Activated naive CD8-positive, alpha-beta T cell treated with anti-CD3 and anti-CD28 coated beads for 36 hours (primary cell): ENCODE measurements around the gene TMEM267. TPM values are rescaled to one million over a fixed set of nuclear protein-coding genes. Genes with fewer than 3 reads are reported as not detected.
"Not testable (repeated sequence)": the region's sequence is repeated elsewhere in the genome, so short reads cannot be mapped to it uniquely, and the experiment has no call there.

Experiments
- DNase-seq: peaks from one replicate; pipeline ENCODE4 v3.0.0; 2021
- H3K27ac Mint-ChIP-seq: one replicate; pipeline ENCODE4 v1.8.0; 2022; ENCODE audit warnings: mild to moderate bottlenecking, moderate library complexity, mixed read lengths
- H3K27me3 Mint-ChIP-seq: one replicate; pipeline ENCODE4 v1.8.0; 2022; ENCODE audit warnings: mild to moderate bottlenecking, mixed read lengths
- H3K36me3 Mint-ChIP-seq: one replicate; pipeline ENCODE4 v1.8.0; 2021; ENCODE audit warnings: mild to moderate bottlenecking, mixed read lengths
- H3K4me1 Mint-ChIP-seq: one replicate; pipeline ENCODE4 v1.8.0; 2021; ENCODE audit warnings: mixed read lengths
- H3K4me3 Mint-ChIP-seq: one replicate; pipeline ENCODE4 v1.8.0; 2022; ENCODE audit warnings: mild to moderate bottlenecking, moderate library complexity, mixed read lengths
- H3K9me3 Mint-ChIP-seq: one replicate; pipeline ENCODE4 v1.8.0; 2022; ENCODE audit warnings: mixed read lengths
- total RNA-seq, 2 experiments: library from RNA; stranded (reverse); gene quantifications; one replicate each; pipeline ENCODE4 v1.2.3, GENCODE V29; 2021

The TMEM267 gene
- total RNA-seq, 2 experiments from 2014 or later, result 20.4 to 24.1 TPM

GRCh38 chr5:43425983-43426382 is 57.7 kb downstream of the TMEM267 start:
- no peak overlapping the region for H3K4me3 Mint-ChIP-seq
- no peak for DNase-seq
- no peaks in the 10 kb centered on the region for H3K27me3 Mint-ChIP-seq
- no peaks in the 10 kb centered on the region for H3K4me1 Mint-ChIP-seq
- no peaks in the 10 kb centered on the region for H3K36me3 Mint-ChIP-seq
- H3K27ac Mint-ChIP-seq, result no peak overlapping the region
- no peaks in the 10 kb centered on the region for H3K9me3 Mint-ChIP-seq

GRCh38 chr5:43423086-43423485 is 60.6 kb downstream of the TMEM267 start:
- not testable (repeated sequence) for H3K9me3 Mint-ChIP-seq, H3K27me3 Mint-ChIP-seq, H3K4me1 Mint-ChIP-seq, H3K36me3 Mint-ChIP-seq, DNase-seq, H3K27ac Mint-ChIP-seq, H3K4me3 Mint-ChIP-seq

GRCh38 chr5:43422143-43422542 is 61.5 kb downstream of the TMEM267 start:
- H3K4me1 Mint-ChIP-seq, result no peaks in the 10 kb centered on the region
- H3K36me3 Mint-ChIP-seq, result no peaks in the 10 kb centered on the region
- no peaks in the 10 kb centered on the region for H3K9me3 Mint-ChIP-seq
- no peaks in the 10 kb centered on the region for H3K27me3 Mint-ChIP-seq
- no peak for DNase-seq
- H3K27ac Mint-ChIP-seq, result no peak overlapping the region
- no peak overlapping the region for H3K4me3 Mint-ChIP-seq

GRCh38 chr5:43421450-43422133 is 62.1 kb downstream of the TMEM267 start:
- no peaks in the 10 kb centered on the region for H3K4me1 Mint-ChIP-seq
- no peaks in the 10 kb centered on the region for H3K27me3 Mint-ChIP-seq
- H3K9me3 Mint-ChIP-seq, result no peaks in the 10 kb centered on the region
- H3K4me3 Mint-ChIP-seq, result no peak overlapping the region
- DNase-seq, result no peak
- H3K27ac Mint-ChIP-seq, result no peak overlapping the region
- H3K36me3 Mint-ChIP-seq, result no peaks in the 10 kb centered on the region

GRCh38 chr5:43420241-43420640 is 63.4 kb downstream of the TMEM267 start:
- Mint-ChIP-seq H3K4me1 (no peaks in the 10 kb centered on the region), H3K4me3 (no peak overlapping the region), H3K27ac (no peak overlapping the region), H3K9me3 (no peaks in the 10 kb centered on the region), H3K27me3 (no peaks in the 10 kb centered on the region), H3K36me3 (no peaks in the 10 kb centered on the region)
- DNase-seq, result no peak

- Mint-ChIP-seq H3K36me3 (no peaks in the 10 kb centered on the region), H3K9me3 (no peaks in the 10 kb centered on the region), H3K27ac (no peak overlapping the region), H3K4me3 (no peak overlapping the region), H3K4me1 (no peaks in the 10 kb centered on the region), H3K27me3 (no peaks in the 10 kb centered on the region)
- no peak for DNase-seq
Measured at GRCh38 chr5:43418561-43418960, 65.1 kb downstream of the TMEM267 start.

- H3K36me3 Mint-ChIP-seq, result no peaks in the 10 kb centered on the region
- DNase-seq, result no peak
- no peak overlapping the region for H3K4me3 Mint-ChIP-seq
- H3K27me3 Mint-ChIP-seq, result no peaks in the 10 kb centered on the region
- H3K27ac Mint-ChIP-seq, result no peak overlapping the region
- H3K9me3 Mint-ChIP-seq, result no peaks in the 10 kb centered on the region
- no peaks in the 10 kb centered on the region for H3K4me1 Mint-ChIP-seq
Measured at GRCh38 chr5:43416803-43417394, 66.8 kb downstream of the TMEM267 start.

GRCh38 chr5:43415935-43416802 is 67.5 kb downstream of the TMEM267 start:
- no peak for DNase-seq
- Mint-ChIP-seq H3K4me3 (no peak overlapping the region), H3K9me3 (no peaks in the 10 kb centered on the region), H3K27me3 (no peaks in the 10 kb centered on the region), H3K36me3 (no peaks in the 10 kb centered on the region), H3K27ac (no peak overlapping the region), H3K4me1 (no peaks in the 10 kb centered on the region)

GRCh38 chr5:43413966-43414365 is 69.7 kb downstream of the TMEM267 start:
- Mint-ChIP-seq H3K27me3 (no peaks in the 10 kb centered on the region), H3K36me3 (no peaks in the 10 kb centered on the region), H3K27ac (no peak overlapping the region), H3K9me3 (no peaks in the 10 kb centered on the region), H3K4me1 (no peaks in the 10 kb centered on the region), H3K4me3 (no peak overlapping the region)
- DNase-seq, result no peak

- Mint-ChIP-seq H3K4me3 (no peak overlapping the region), H3K36me3 (no peaks in the 10 kb centered on the region)
Measured at GRCh38 chr5:43412644-43413043, 71.0 kb downstream of the TMEM267 start.

GRCh38 chr5:43412156-43412555 is 71.5 kb downstream of the TMEM267 start, which contains the start of gene CCL28:
TSS of gene CCL28 (minus strand) at chr5:43412391. CDS start at chr5:43412316, 75 bp downstream.
- Mint-ChIP-seq H3K9me3 (peaks cover 2% of the 10 kb centered on the region), H3K27ac (no peak within 1 kb of the TSS), H3K4me3 (no peak within 1 kb of the TSS), H3K36me3 (no peaks in the 10 kb centered on the region), H3K27me3 (no peaks in the 10 kb centered on the region), H3K4me1 (no peaks in the 10 kb centered on the region)
- no peak for DNase-seq

More at GRCh38 chr5:43412644-43413043, 71.0 kb downstream of the TMEM267 start:
- H3K4me1 Mint-ChIP-seq, result no peaks in the 10 kb centered on the region
- H3K9me3 Mint-ChIP-seq, result no peaks in the 10 kb centered on the region
- no peak for DNase-seq
- no peak overlapping the region for H3K27ac Mint-ChIP-seq
- no peaks in the 10 kb centered on the region for H3K27me3 Mint-ChIP-seq

- H3K9me3 Mint-ChIP-seq, result peaks cover 4% of the 10 kb centered on the region
- H3K4me3 Mint-ChIP-seq, result no peak overlapping the region
- no peaks in the 10 kb centered on the region for H3K27me3 Mint-ChIP-seq
- no peak for DNase-seq
- H3K36me3 Mint-ChIP-seq, result no peaks in the 10 kb centered on the region
- H3K4me1 Mint-ChIP-seq, result no peaks in the 10 kb centered on the region
- H3K27ac Mint-ChIP-seq, result no peak overlapping the region
Measured at GRCh38 chr5:43411495-43411894, 72.2 kb downstream of the TMEM267 start.

- H3K9me3 Mint-ChIP-seq, result peaks cover 6% of the 10 kb centered on the region
- H3K36me3 Mint-ChIP-seq, result no peaks in the 10 kb centered on the region
- no peaks in the 10 kb centered on the region for H3K4me1 Mint-ChIP-seq
- no peak overlapping the region for H3K27ac Mint-ChIP-seq
- DNase-seq, result no peak
- H3K27me3 Mint-ChIP-seq, result no peaks in the 10 kb centered on the region
- no peak overlapping the region for H3K4me3 Mint-ChIP-seq
Measured at GRCh38 chr5:43410414-43410813, 73.3 kb downstream of the TMEM267 start.

- peaks cover 3% of the 10 kb centered on the region for H3K36me3 Mint-ChIP-seq
- no peak overlapping the region for H3K27ac Mint-ChIP-seq
- H3K4me3 Mint-ChIP-seq, result no peak overlapping the region
- DNase-seq, result no peak
- no peaks in the 10 kb centered on the region for H3K4me1 Mint-ChIP-seq
- H3K27me3 Mint-ChIP-seq, result no peaks in the 10 kb centered on the region
- H3K9me3 Mint-ChIP-seq, result peaks cover 11% of the 10 kb centered on the region
Measured at GRCh38 chr5:43409809-43410271, 73.8 kb downstream of the TMEM267 start.

- not testable (repeated sequence) for H3K27ac Mint-ChIP-seq, DNase-seq, H3K4me3 Mint-ChIP-seq, H3K27me3 Mint-ChIP-seq, H3K4me1 Mint-ChIP-seq
- H3K36me3 Mint-ChIP-seq, result peaks cover 48% of the 10 kb centered on the region
- peaks cover 21% of the 10 kb centered on the region for H3K9me3 Mint-ChIP-seq
Measured at GRCh38 chr5:43402524-43403066, 81.1 kb downstream of the TMEM267 start.
